H1 (cell line): ENCODE measurements around the gene GPS1. TPM values are rescaled to one million over a fixed set of nuclear protein-coding genes. Genes with fewer than 3 reads are reported as not detected.

Experiments used
- CTCF ChIA-PET: fragments of 300-600 bp; sonication (Branson Sonifier 250); formaldehyde crosslinking; loops from one replicate; lab custom pipeline; 2021; ENCODE audit not compliant: partially characterized antibody; lab: Charles Lee
- POLR2A ChIA-PET: fragments of 300-600 bp; sonication (Branson Sonifier 250); formaldehyde crosslinking; loops from one replicate; lab custom pipeline; 2021; ENCODE audit warnings: inconsistent platforms; ENCODE audit not compliant: partially characterized antibody; lab: Charles Lee
- DNase-seq, 2 experiments: peaks; one replicate each; pipeline versions ENCODE4 v3.0.0 to v3.0.0-alpha.2; 2010 to 2022; ENCODE audit warnings: low spot score in 2 of 2, low read depth in 1 of 2, mixed read lengths in 1 of 2
- FAIRE-seq: peaks from 2 replicates; lab custom pipeline; 2011; peaks lifted over from hg19 to GRCh38; lab: Jason Lieb, UNC
- H2AFZ ChIP-seq: 2 replicates; pipeline ENCODE4 v1.8.1; 2012; ENCODE audit warnings: low read length, inconsistent platforms
- H2AK5ac ChIP-seq: 2 replicates; pipeline ENCODE4 v1.6.1; 2013; ENCODE audit warnings: low read depth, low read length
- H2BK120ac ChIP-seq: replicated peaks from 2 replicates; pipeline ENCODE3; 2013; ENCODE audit warnings: low read depth, low read length, inconsistent platforms
- H2BK12ac ChIP-seq: 2 replicates; pipeline ENCODE4 v1.6.1; 2013; ENCODE audit warnings: low read depth, low read length
- H2BK15ac ChIP-seq: 2 replicates; pipeline ENCODE4 v1.6.1; 2013; ENCODE audit warnings: low read length
- H2BK20ac ChIP-seq: 2 replicates; pipeline ENCODE4 v1.6.1; 2013; ENCODE audit warnings: low read length
- H2BK5ac ChIP-seq: 2 replicates; pipeline ENCODE4 v1.6.1; 2013; ENCODE audit warnings: low read depth, low read length
- H3K14ac ChIP-seq: 2 replicates; pipeline ENCODE4 v1.6.1; 2013; ENCODE audit warnings: inconsistent platforms; ENCODE audit not compliant: insufficient read length
- H3K18ac ChIP-seq: 2 replicates; pipeline ENCODE4 v1.6.1; 2013; ENCODE audit warnings: low read length; ENCODE audit errors: extremely low read depth
- H3K23ac ChIP-seq: 2 replicates; pipeline ENCODE4 v1.6.1; 2013; ENCODE audit warnings: inconsistent platforms; ENCODE audit not compliant: insufficient read length
- H3K23me2 ChIP-seq: 2 replicates; pipeline ENCODE4 v1.6.1; 2013; ENCODE audit warnings: low read depth, low read length
- H3K27ac ChIP-seq: 2 replicates; pipeline ENCODE4 v1.6.1; 2011; ENCODE audit warnings: low read depth, low read length, inconsistent platforms
- H3K27me3 ChIP-seq, 4 experiments: replicated peaks in 1 of 4; 1 replicate in 1 of 4; 2 replicates in 3 of 4; pipeline versions ENCODE4 v1.6.1 to v1.8.1; 2011 to 2013; ENCODE audit warnings: low read length in 3 of 4, mild to moderate bottlenecking in 3 of 4, inconsistent platforms in 2 of 4, mixed read lengths in 2 of 4, moderate library complexity in 1 of 4; ENCODE audit not compliant: control insufficient read depth in 3 of 4, insufficient read depth in 3 of 4; ENCODE audit errors: extremely low read depth in 1 of 4
- H3K36me3 ChIP-seq, 4 experiments: 2 replicates each; pipeline versions ENCODE4 v1.6.1 to v1.8.1; 2011 to 2013; ENCODE audit warnings: mild to moderate bottlenecking in 4 of 4, low read length in 3 of 4, moderate library complexity in 2 of 4, control low read depth in 1 of 4, inconsistent platforms in 1 of 4; ENCODE audit not compliant: insufficient read depth in 4 of 4, control insufficient read depth in 2 of 4
- H3K4ac ChIP-seq: replicated peaks from 2 replicates; pipeline ENCODE3; 2013; ENCODE audit warnings: low read length, low read depth, mixed read lengths, inconsistent platforms; ENCODE audit not compliant: insufficient read length
- H3K4me1 ChIP-seq, 4 experiments: replicated peaks in 1 of 4; 1 replicate in 1 of 4; 2 replicates in 3 of 4; pipeline versions ENCODE4 v1.6.1 to v1.8.1; 2011 to 2013; ENCODE audit warnings: low read length in 3 of 4, inconsistent platforms in 2 of 4, mixed read lengths in 1 of 4; ENCODE audit not compliant: insufficient read depth in 4 of 4, control insufficient read depth in 3 of 4
- H3K4me2 ChIP-seq, 2 experiments: 2 replicates each; pipeline versions ENCODE4 v1.6.1 to v1.8.1; 2011 to 2013; ENCODE audit warnings: low read depth in 2 of 2, low read length in 2 of 2, control low read depth in 1 of 2, inconsistent platforms in 1 of 2, mild to moderate bottlenecking in 1 of 2; ENCODE audit not compliant: insufficient read depth in 1 of 2
- H3K4me3 ChIP-seq, 4 experiments: fragments of 200-600, 300-600 bp in 1 of 4; sonication (generic), shearing (Covaris generic), sonication (Bioruptor Twin) in 1 of 4; 2 replicates each; pipeline versions ENCODE4 v1.5.1 to v1.8.1; 2011 to 2016; ENCODE audit warnings: low read length in 4 of 4, low read depth in 3 of 4, control low read depth in 2 of 4, inconsistent platforms in 2 of 4, mild to moderate bottlenecking in 2 of 4, mixed read lengths in 1 of 4, moderate library complexity in 1 of 4; ENCODE audit not compliant: insufficient read depth in 2 of 4; ENCODE audit errors: extremely low read depth in 1 of 4
- H3K56ac ChIP-seq: replicated peaks from 2 replicates; pipeline ENCODE3; 2013; ENCODE audit warnings: low read depth, mild to moderate bottlenecking, mixed read lengths, low read length, inconsistent platforms; ENCODE audit not compliant: insufficient read length
- H3K79me1 ChIP-seq: 2 replicates; pipeline ENCODE4 v1.6.1; 2013; ENCODE audit warnings: low read depth, low read length, control low read depth
- H3K79me2 ChIP-seq, 2 experiments: 2 replicates each; pipeline versions ENCODE4 v1.6.1 to v1.8.1; 2012 to 2013; ENCODE audit warnings: low read length in 2 of 2, mild to moderate bottlenecking in 2 of 2, inconsistent platforms in 1 of 2; ENCODE audit not compliant: insufficient read depth in 2 of 2, control insufficient read depth in 1 of 2
- H3K9ac ChIP-seq, 4 experiments: replicated peaks in 1 of 4; 1 replicate in 1 of 4; 2 replicates in 3 of 4; pipeline versions ENCODE4 v1.6.1 to v1.8.1; 2011 to 2013; ENCODE audit warnings: low read depth in 3 of 4, low read length in 3 of 4, control low read depth in 2 of 4, mild to moderate bottlenecking in 2 of 4, moderate library complexity in 2 of 4, inconsistent platforms in 1 of 4; ENCODE audit errors: extremely low read depth in 1 of 4
- H3K9me3 ChIP-seq, 2 experiments: 2 replicates each; pipeline versions ENCODE4 v1.6.1 to v1.8.1; 2012 to 2013; ENCODE audit warnings: mild to moderate bottlenecking in 2 of 2, moderate library complexity in 2 of 2, control low read depth in 1 of 2, inconsistent platforms in 1 of 2, low read depth in 1 of 2, low read length in 1 of 2, mixed read lengths in 1 of 2; ENCODE audit not compliant: insufficient read depth in 2 of 2
- H4K20me1 ChIP-seq, 2 experiments: replicated peaks in 1 of 2; 2 replicates each; pipeline versions ENCODE3 to v1.8.1; 2011 to 2013; ENCODE audit warnings: inconsistent platforms in 2 of 2, low read length in 2 of 2, mild to moderate bottlenecking in 1 of 2; ENCODE audit not compliant: insufficient read depth in 2 of 2, control insufficient read depth in 1 of 2
- H4K5ac ChIP-seq: 2 replicates; pipeline ENCODE4 v1.6.1; 2013; ENCODE audit warnings: low read length, low read depth, mixed read lengths, inconsistent platforms; ENCODE audit not compliant: insufficient read length
- H4K8ac ChIP-seq: 2 replicates; pipeline ENCODE4 v1.8.0; 2013; ENCODE audit warnings: mild to moderate bottlenecking, moderate library complexity, low read length, inconsistent platforms; ENCODE audit not compliant: insufficient read depth; ENCODE audit errors: extremely low read depth
- H4K91ac ChIP-seq: replicated peaks from 2 replicates; pipeline ENCODE3; 2013; ENCODE audit warnings: low read length, mixed read lengths, inconsistent platforms; ENCODE audit not compliant: insufficient read length
- TBP ChIP-seq: IDR thresholded peaks from 2 replicates; pipeline ENCODE4 v1.6.1; 2011; ENCODE audit warnings: low read depth, low read length, improper control_type of control experiment
- WGBS, 2 experiments: shearing (Covaris generic) in 1 of 2; methylation state at CpG; one replicate each; pipeline versions ENCODE4 v1.1.6 to v1.1.7; 2013 to 2015; ENCODE audit warnings: low lambda C conversion rate in 2 of 2, mixed read lengths in 2 of 2, inconsistent platforms in 1 of 2, low coverage in 1 of 2, missing lambda C conversion rate in 1 of 2; ENCODE audit not compliant: insufficient replicate concordance in 2 of 2, insufficient coverage in 1 of 2, insufficient read length in 1 of 2; ENCODE audit errors: extremely low coverage in 1 of 2, missing lambda C conversion rate in 1 of 2; 5-methylcytosine and 5-hydroxymethylcytosine counted together
- polyA plus RNA-seq, 7 experiments: library from polyadenylated mRNA; depleted of rRNA in 3 of 7; stranded (reverse) in 5 of 7; unstranded in 2 of 7; fragments of >200 nt in 5 of 7; fragments of 200-250 nt in 2 of 7; gene quantifications; 1 replicate in 5 of 7; 2 replicates in 1 of 7; 4 replicates in 1 of 7; pipeline versions ENCODE4 v1.2.1 to v1.2.3, GENCODE V29; 2011 to 2013; ENCODE audit warnings: missing spikeins in 2 of 7, mixed read lengths in 2 of 7
- total RNA-seq: library from RNA; stranded (reverse); fragmentation: NEBNext Ultra II Directional; extraction: Animal tissue kit (Norgen Biotek cat#: 25700); gene quantifications from 2 replicates; pipeline ENCODE4 v1.2.1, GENCODE V29; 2021
- TF ChIP-seq, protein P1 (sequence below), 3 experiments: IDR thresholded peaks; 1 replicate in 2 of 3; 2 replicates in 1 of 3; pipeline versions ENCODE4 v1.5.1 to v1.6.1; 2011; ENCODE audit warnings: low read length in 3 of 3, mild to moderate bottlenecking in 3 of 3, inconsistent platforms in 2 of 3, low read depth in 1 of 3, moderate library complexity in 1 of 3; ENCODE audit not compliant: insufficient read depth in 1 of 3; ENCODE audit errors: control extremely low read depth in 1 of 3

The GPS1 gene
- total and polyA plus RNA-seq, 2 of the 8 experiments (the other 6 are each of a cell fraction or from before 2014, with no cell fraction given), result 153 to 277 TPM

DNA sequence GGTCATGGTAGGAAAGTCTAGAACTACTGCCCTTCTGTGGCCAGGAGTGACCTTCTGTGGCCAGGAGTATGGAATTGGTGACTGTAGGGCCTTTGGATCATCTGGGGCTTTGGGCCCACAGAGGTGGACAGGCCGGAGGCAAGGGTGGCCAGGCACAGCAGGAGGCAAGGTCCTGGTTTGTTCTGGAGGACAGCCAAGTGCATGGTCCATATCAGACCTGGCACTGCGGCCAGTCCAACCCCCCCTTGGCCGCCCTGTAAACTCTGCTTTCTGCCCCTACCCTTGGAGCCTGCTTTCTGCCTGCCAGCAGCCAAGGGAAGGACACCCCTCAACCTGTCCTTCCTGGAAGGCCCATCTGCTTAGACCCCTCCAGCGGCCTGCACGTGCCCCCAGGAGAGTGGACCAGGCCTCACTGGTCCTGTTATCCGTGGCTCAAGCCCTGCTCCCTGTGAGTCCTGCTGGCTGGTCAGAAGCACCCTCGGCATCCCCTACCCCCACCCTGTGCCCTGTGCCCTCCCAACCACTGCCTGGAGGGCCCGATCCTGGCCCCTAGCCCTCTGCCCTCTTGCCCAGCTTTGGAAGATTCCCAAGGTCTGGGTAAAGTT is 11.9 kb upstream of the GPS1 start:
- Histone ChIP-seq H2AFZ (no peak overlapping the region), H3K23ac (no peak overlapping the region), H4K20me1 (peaks cover 2 to 8% of the 10 kb centered on the region in 2 experiments), H2AK5ac (0 out of 2 replicates have a peak overlapping the region, but pooled peaks have one; percentile 48), H2BK5ac (no peak overlapping the region), H3K4ac (no peak overlapping the region), H4K8ac (no peak overlapping the region), H3K9me3 (no peaks in the 10 kb centered on the region), H4K5ac (no peak overlapping the region), H2BK120ac (no peak overlapping the region), H2BK15ac (no peak overlapping the region), H3K79me2 (no peaks in the 10 kb centered on the region), H3K36me3 (no peaks in the 10 kb centered on the region), H3K9ac (no peak overlapping the region), H3K14ac (no peak overlapping the region), H3K4me1 (peaks cover 3 to 21% (median 8%) of the 10 kb centered on the region in 4 experiments; a peak in 6 of 7 replicates), H3K27ac (no peak overlapping the region), H2BK12ac (0 out of 2 replicates have a peak overlapping the region, but pooled peaks have one; percentile 39), H3K23me2 (peaks cover 9% of the 10 kb centered on the region; the same call in 1 of the 2 replicates), H3K79me1 (no peaks in the 10 kb centered on the region; the same call in 1 of the 2 replicates), H3K56ac (no peak overlapping the region), H2BK20ac (peak overlapping the region; percentile 61), H3K18ac (no peak overlapping the region), H4K91ac (no peak overlapping the region), H3K27me3 (peaks cover 0 to 4% (median 0%) of the 10 kb centered on the region in 4 experiments; a peak in 1 of 7 replicates), H3K4me2 (no peak overlapping the region), H3K4me3 (no peak overlapping the region)
- DNase-seq (no peak), FAIRE-seq (no peak)
- POLR2A ChIA-PET, result interaction anchor here (1.2 kb wide), 1 partner anchor 11 kb away, joined by 5 read pairs; no protein-coding TSS in a partner anchor
- 90% methylated on average over 8 of the region's 8 CpGs; no CpG with 5 or more reads in 1 of the 2 experiments for WGBS, 2 experiments
- CTCF ChIA-PET, result interaction anchor here (0.7 to 4.1 kb wide), 3 partner anchors 10 to 37 kb away, joined by 3 to 21 read pairs (median 3); no protein-coding TSS in a partner anchor
- TF ChIP-seq, protein P1, sequence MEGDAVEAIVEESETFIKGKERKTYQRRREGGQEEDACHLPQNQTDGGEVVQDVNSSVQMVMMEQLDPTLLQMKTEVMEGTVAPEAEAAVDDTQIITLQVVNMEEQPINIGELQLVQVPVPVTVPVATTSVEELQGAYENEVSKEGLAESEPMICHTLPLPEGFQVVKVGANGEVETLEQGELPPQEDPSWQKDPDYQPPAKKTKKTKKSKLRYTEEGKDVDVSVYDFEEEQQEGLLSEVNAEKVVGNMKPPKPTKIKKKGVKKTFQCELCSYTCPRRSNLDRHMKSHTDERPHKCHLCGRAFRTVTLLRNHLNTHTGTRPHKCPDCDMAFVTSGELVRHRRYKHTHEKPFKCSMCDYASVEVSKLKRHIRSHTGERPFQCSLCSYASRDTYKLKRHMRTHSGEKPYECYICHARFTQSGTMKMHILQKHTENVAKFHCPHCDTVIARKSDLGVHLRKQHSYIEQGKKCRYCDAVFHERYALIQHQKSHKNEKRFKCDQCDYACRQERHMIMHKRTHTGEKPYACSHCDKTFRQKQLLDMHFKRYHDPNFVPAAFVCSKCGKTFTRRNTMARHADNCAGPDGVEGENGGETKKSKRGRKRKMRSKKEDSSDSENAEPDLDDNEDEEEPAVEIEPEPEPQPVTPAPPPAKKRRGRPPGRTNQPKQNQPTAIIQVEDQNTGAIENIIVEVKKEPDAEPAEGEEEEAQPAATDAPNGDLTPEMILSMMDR (IDR thresholded peaks at IDR 0.05; ENCODE audit: control extremely low read depth in 1 of 3, insufficient read depth in 1 of 3, low read depth in 1 of 3, low read length in 3 of 3), result no peak
- no peak for TF ChIP-seq TBP
